IMR-90 (cell line): ENCODE data around the gene IP6K2. TPM values are rescaled to one million over a fixed set of nuclear protein-coding genes. Genes with fewer than 3 reads are reported as not detected.

Source experiments
- ATAC-seq: fragments of 200-7000 bp; cut with Tn5 transposase; 2 replicates; pipeline ENCODE4 v1.9.1; 2020; ENCODE audit warnings: low read depth, mild to moderate bottlenecking, moderate library complexity
- BruUV-seq: library from RNA; stranded (reverse); fragments of 400-500 nt; replicated peaks from 2 replicates; lab custom pipeline; 2021; lab: Mats Ljungman, UMichigan
- CTCF ChIA-PET: fragments of 300-600 bp; formaldehyde crosslinking; extraction: SDS; loops from one replicate; lab custom pipeline; 2021; ENCODE audit warnings: antibody characterized with exemption; lab: Yijun Ruan, JAX
- POLR2A ChIA-PET: fragments of 300-600 bp; sonication (Branson Sonifier 250); formaldehyde crosslinking; loops from one replicate; lab custom pipeline; 2022; ENCODE audit warnings: antibody characterized with exemption; ENCODE audit not compliant: unreplicated experiment; lab: Charles Lee
- DNase-seq: peaks from one replicate; pipeline ENCODE4 v3.0.0; 2013
- H2AFZ ChIP-seq: replicated peaks from 2 replicates; pipeline ENCODE3; 2013; ENCODE audit warnings: low read length, mild to moderate bottlenecking; ENCODE audit not compliant: poor library complexity
- H2AK5ac ChIP-seq: 2 replicates; pipeline ENCODE4 v1.6.1; 2013; ENCODE audit warnings: low read depth, low read length, inconsistent platforms
- H2AK9ac ChIP-seq: replicated peaks from 2 replicates; pipeline ENCODE3; 2013; ENCODE audit warnings: mild to moderate bottlenecking, low read depth, low read length, moderate library complexity; ENCODE audit not compliant: poor library complexity
- H2BK120ac ChIP-seq: 2 replicates; pipeline ENCODE4 v1.6.1; 2013; ENCODE audit warnings: low read depth, low read length, inconsistent platforms
- H2BK15ac ChIP-seq: 3 replicates; pipeline ENCODE4 v1.6.1; 2013; ENCODE audit warnings: low read depth, low read length, inconsistent platforms
- H2BK20ac ChIP-seq: 2 replicates; pipeline ENCODE4 v1.6.1; 2013; ENCODE audit warnings: low read depth, mild to moderate bottlenecking, inconsistent platforms, low read length, moderate library complexity
- H2BK5ac ChIP-seq: 2 replicates; pipeline ENCODE4 v1.6.1; 2013; ENCODE audit warnings: mild to moderate bottlenecking, low read depth, low read length, inconsistent platforms; ENCODE audit not compliant: poor library complexity, severe bottlenecking
- H3K14ac ChIP-seq: replicated peaks from 2 replicates; pipeline ENCODE4 v1.6.1; 2013; ENCODE audit warnings: low read depth, low read length, inconsistent platforms
- H3K18ac ChIP-seq: 2 replicates; pipeline ENCODE4 v1.6.1; 2013; ENCODE audit warnings: low read depth, low read length, control low read depth
- H3K23ac ChIP-seq: 2 replicates; pipeline ENCODE4 v1.6.1; 2013; ENCODE audit warnings: low read depth, low read length, inconsistent platforms
- H3K27ac ChIP-seq: 2 replicates; pipeline ENCODE4 v1.5.1; 2013; ENCODE audit warnings: mild to moderate bottlenecking, control low read depth, low read length; ENCODE audit not compliant: insufficient read depth
- H3K27me3 ChIP-seq: 2 replicates; pipeline ENCODE4 v1.6.1; 2013; ENCODE audit warnings: low read length; ENCODE audit not compliant: control insufficient read depth, insufficient read depth
- H3K36me3 ChIP-seq: 2 replicates; pipeline ENCODE4 v1.6.1; 2013; ENCODE audit warnings: low read length, mixed read lengths; ENCODE audit not compliant: control insufficient read depth, insufficient read depth
- H3K4ac ChIP-seq: 2 replicates; pipeline ENCODE4 v1.6.1; 2013; ENCODE audit warnings: low read depth, low read length, inconsistent platforms
- H3K4me1 ChIP-seq: 2 replicates; pipeline ENCODE4 v1.6.1; 2013; ENCODE audit warnings: low read length, mixed read lengths; ENCODE audit not compliant: control insufficient read depth, insufficient read depth
- H3K4me2 ChIP-seq: 2 replicates; pipeline ENCODE4 v1.6.1; 2013; ENCODE audit warnings: low read depth, mild to moderate bottlenecking, control low read depth, low read length, moderate library complexity
- H3K4me3 ChIP-seq: 2 replicates; pipeline ENCODE4 v1.5.1; 2013; ENCODE audit warnings: low read depth, mild to moderate bottlenecking, control low read depth, low read length, moderate library complexity; ENCODE audit not compliant: insufficient read depth
- H3K56ac ChIP-seq: 2 replicates; pipeline ENCODE4 v1.6.1; 2013; ENCODE audit warnings: low read length, inconsistent platforms; ENCODE audit not compliant: insufficient read depth; ENCODE audit errors: extremely low read depth
- H3K79me1 ChIP-seq, 2 experiments: 2 replicates each; pipeline ENCODE4 v1.6.1; 2013; ENCODE audit warnings: low read length in 2 of 2, inconsistent platforms in 1 of 2, low read depth in 1 of 2
- H3K9ac ChIP-seq: 2 replicates; pipeline ENCODE4 v1.6.1; 2013; ENCODE audit warnings: low read depth, low read length, control low read depth
- H3K9me1 ChIP-seq: 2 replicates; pipeline ENCODE4 v1.6.1; 2013; ENCODE audit warnings: low read length, inconsistent platforms; ENCODE audit not compliant: insufficient read depth
- H3K9me3 ChIP-seq: 2 replicates; pipeline ENCODE4 v1.6.1; 2013; ENCODE audit warnings: low read length; ENCODE audit not compliant: control insufficient read depth, insufficient read depth
- H4K20me1 ChIP-seq: 2 replicates; pipeline ENCODE4 v1.6.1; 2013; ENCODE audit warnings: low read length, inconsistent platforms; ENCODE audit not compliant: insufficient read depth
- H4K5ac ChIP-seq: 2 replicates; pipeline ENCODE4 v1.6.1; 2013; ENCODE audit warnings: mild to moderate bottlenecking, low read depth, low read length, control low read depth
- H4K8ac ChIP-seq, 2 experiments: 2 replicates each; pipeline ENCODE4 v1.6.1; 2013; ENCODE audit warnings: low read depth in 2 of 2, low read length in 2 of 2, control low read depth in 1 of 2, inconsistent platforms in 1 of 2
- H4K91ac ChIP-seq: 2 replicates; pipeline ENCODE4 v1.6.1; 2013; ENCODE audit warnings: low read depth, low read length, inconsistent platforms; ENCODE audit not compliant: insufficient read depth
- BHLHE40 ChIP-seq: fragments of 150-350 bp; IDR thresholded peaks from 2 replicates; pipeline ENCODE4 v1.6.1; 2016; ENCODE audit warnings: mild to moderate bottlenecking, low read depth, low read length
- CEBPB ChIP-seq: IDR thresholded peaks from 2 replicates; pipeline ENCODE4 v1.6.1; 2012; ENCODE audit warnings: low read depth, low read length, improper control_type of control experiment
- CHD1 ChIP-seq: IDR thresholded peaks from 2 replicates; pipeline ENCODE4 v1.6.1; 2012; ENCODE audit warnings: low read depth, low read length, improper control_type of control experiment
- CTCF ChIP-seq: conservative IDR thresholded peaks from 2 replicates; pipeline ENCODE4 v1.5.1; 2012; ENCODE audit warnings: mild to moderate bottlenecking, low read depth, low read length, improper control_type of control experiment
- ELK1 ChIP-seq: fragments of 150-350 bp; IDR thresholded peaks from 2 replicates; pipeline ENCODE4 v1.6.1; 2016; ENCODE audit warnings: low read depth, mild to moderate bottlenecking, low read length, moderate library complexity, borderline replicate concordance
- FOS ChIP-seq: fragments of 150-350 bp; IDR thresholded peaks from 2 replicates; pipeline ENCODE4 v1.6.1; 2016; ENCODE audit warnings: low read depth, low read length
- MAFK ChIP-seq: IDR thresholded peaks from 2 replicates; pipeline ENCODE4 v1.6.1; 2012; ENCODE audit warnings: low read depth, low read length, improper control_type of control experiment
- MAZ ChIP-seq: IDR thresholded peaks from 2 replicates; pipeline ENCODE4 v1.6.1; 2012; ENCODE audit warnings: low read depth, mild to moderate bottlenecking, low read length, improper control_type of control experiment, moderate library complexity, borderline replicate concordance
- MXI1 ChIP-seq: IDR thresholded peaks from 2 replicates; pipeline ENCODE4 v1.6.1; 2012; ENCODE audit warnings: low read depth, mild to moderate bottlenecking, low read length, moderate library complexity, borderline replicate concordance
- NFE2L2 ChIP-seq: fragments of 150-350 bp; IDR thresholded peaks from 2 replicates; pipeline ENCODE4 v1.6.1; 2016; ENCODE audit warnings: low read depth, mild to moderate bottlenecking, low read length
- POLR2A ChIP-seq: IDR thresholded peaks from 2 replicates; pipeline ENCODE4 v1.6.1; 2012; ENCODE audit warnings: mild to moderate bottlenecking, low read depth, low read length
- RAD21 ChIP-seq: IDR thresholded peaks from 2 replicates; pipeline ENCODE4 v1.6.1; 2012; ENCODE audit warnings: low read length, improper control_type of control experiment
- RCOR1 ChIP-seq: IDR thresholded peaks from 2 replicates; pipeline ENCODE4 v1.6.1; 2012; ENCODE audit warnings: mild to moderate bottlenecking, low read length, improper control_type of control experiment; ENCODE audit not compliant: insufficient replicate concordance
- RFX5 ChIP-seq: IDR thresholded peaks from 2 replicates; pipeline ENCODE4 v1.8.0; 2012; ENCODE audit warnings: low read depth, mild to moderate bottlenecking, low read length, moderate library complexity
- SMC3 ChIP-seq: fragments of 150-350 bp; IDR thresholded peaks from 2 replicates; pipeline ENCODE4 v1.6.1; 2016; ENCODE audit warnings: low read depth, mild to moderate bottlenecking, antibody characterized with exemption, low read length, moderate library complexity
- WGBS, 2 experiments: methylation state at CpG; one replicate each; pipeline versions ENCODE4 v1.1.5 to v1.1.7; 2013; ENCODE audit warnings: missing lambda C conversion rate in 2 of 2; ENCODE audit not compliant: insufficient read length in 1 of 2; ENCODE audit errors: extremely low coverage in 2 of 2; 5-methylcytosine and 5-hydroxymethylcytosine counted together
- dilution Hi-C: fragments of 300-500 bp; cut with HindIII; formaldehyde crosslinking; loops from one replicate; pipeline ENCODE4 v1.14.3; 2018; ENCODE audit warnings: low sequenced_read_pairs; ENCODE audit not compliant: unreplicated experiment
- in situ Hi-C: fragments of 300-500 bp; cut with MboI; formaldehyde crosslinking; loops from 3 replicates; pipeline ENCODE4 v1.14.3; 2019; ENCODE audit warnings: low sequenced_read_pairs, inconsistent platforms, mixed read lengths
- intact Hi-C: fragments of 100-400 bp; cut with micrococcal nuclease; formaldehyde crosslinking; loops from 2 replicates; pipeline ENCODE4 v1.10.0; 2022
- polyA plus RNA-seq, 3 experiments: library from polyadenylated mRNA; depleted of rRNA; stranded (reverse); fragments of >200 nt; gene quantifications; 2 replicates each; pipeline ENCODE4 v1.2.3, GENCODE V29; 2012; ENCODE audit warnings: low replicate concordance in 1 of 3
- total RNA-seq: library from RNA; depleted of rRNA; stranded (reverse); fragments of >200 nt; gene quantifications from 2 replicates; pipeline ENCODE4 v1.2.3, GENCODE V29; 2012
- TF ChIP-seq, protein P1 (sequence below): fragments of 150-350 bp; IDR thresholded peaks from 2 replicates; pipeline ENCODE4 v1.6.1; 2017; ENCODE audit warnings: mild to moderate bottlenecking, antibody characterized with exemption, low read length, low read depth

The IP6K2 gene
- total and polyA plus RNA-seq, 2 of the 4 experiments (the other 2 are of a cell fraction), result 73.7 to 169 TPM

DNA sequence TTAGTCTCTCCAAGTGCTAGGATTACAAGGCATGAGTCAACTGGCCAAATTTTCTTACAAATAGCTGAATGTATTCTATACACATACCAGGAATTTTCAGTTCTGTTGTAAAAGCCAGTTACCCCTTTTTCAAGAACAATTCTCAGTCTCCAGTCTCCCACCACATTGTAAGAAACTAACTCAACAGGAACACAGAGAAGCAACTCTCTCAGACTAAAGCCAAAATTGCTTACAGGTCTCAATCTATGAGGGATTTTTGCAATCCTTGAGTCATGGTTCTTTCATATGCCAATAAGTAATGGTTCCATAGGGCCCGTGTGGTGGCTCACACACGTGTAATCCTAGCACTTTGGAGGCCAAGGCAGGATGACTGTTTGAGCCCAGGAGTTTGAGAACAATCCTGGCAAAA, 8.5 kb downstream of the IP6K2 start:
- H3K18ac ChIP-seq, result no peak overlapping the region
- no peak overlapping the region for H2AK9ac ChIP-seq
- H3K23ac ChIP-seq, result 0 out of 2 replicates have a peak overlapping the region, but pooled peaks have one; percentile 1
- ATAC-seq, result peak; percentile 72
- no peak overlapping the region for H4K8ac ChIP-seq
- H3K4ac ChIP-seq, result no peak overlapping the region
- H2BK5ac ChIP-seq, result peak overlapping the region; percentile 84
- H2AK5ac ChIP-seq, result no peak overlapping the region
- H3K4me2 ChIP-seq, result no peak overlapping the region
- H3K79me1 ChIP-seq, result peaks cover 3 to 65% of the 10 kb centered on the region in 2 experiments
- peak; percentile 75 for DNase-seq
- H3K4me1 ChIP-seq, result peaks cover 13% of the 10 kb centered on the region
- BruUV-seq, result no TSS peak
- no peak overlapping the region for H3K56ac ChIP-seq
- no CpG with 5 or more reads among the region's 2 CpGs for WGBS, 2 experiments
- CTCF ChIA-PET, result interaction anchor here (0.5 to 0.6 kb wide), 2 partner anchors 9 to 65 kb away, joined by 3 to 4 read pairs; no protein-coding TSS in a partner anchor
- H3K27ac ChIP-seq, result peak overlapping the region; percentile 72; the same call in 1 of the 2 replicates
- H3K36me3 ChIP-seq, result peaks cover 44% of the 10 kb centered on the region
- H3K9me3 ChIP-seq, result no peaks in the 10 kb centered on the region
- peaks cover 37% of the 10 kb centered on the region for H3K9me1 ChIP-seq
- H2BK15ac ChIP-seq, result no peak overlapping the region
- H3K4me3 ChIP-seq, result no peak overlapping the region
- H4K5ac ChIP-seq, result no peak overlapping the region
- dilution Hi-C loops (no loop called here), in situ Hi-C loops (no loop called here), intact Hi-C loops (no loop called here)
- no peaks in the 10 kb centered on the region for H3K27me3 ChIP-seq
- TF ChIP-seq POLR2A, result no peak
- TF ChIP-seq FOS, result no peak
- no peak for TF ChIP-seq CTCF
- TF ChIP-seq MAFK, result no peak
- no peak for TF ChIP-seq CHD1
- TF ChIP-seq MXI1, result peak; percentile 44; the same call in 1 of the 2 replicates
- no peak for TF ChIP-seq ELK1
- TF ChIP-seq SMC3, result no peak
- no peak for TF ChIP-seq NFE2L2
- no peak for TF ChIP-seq RAD21
- TF ChIP-seq BHLHE40, result peak; percentile 52; the same call in 1 of the 2 replicates
- TF ChIP-seq RFX5, result no peak
- no peak for TF ChIP-seq RCOR1
- TF ChIP-seq, protein P1, sequence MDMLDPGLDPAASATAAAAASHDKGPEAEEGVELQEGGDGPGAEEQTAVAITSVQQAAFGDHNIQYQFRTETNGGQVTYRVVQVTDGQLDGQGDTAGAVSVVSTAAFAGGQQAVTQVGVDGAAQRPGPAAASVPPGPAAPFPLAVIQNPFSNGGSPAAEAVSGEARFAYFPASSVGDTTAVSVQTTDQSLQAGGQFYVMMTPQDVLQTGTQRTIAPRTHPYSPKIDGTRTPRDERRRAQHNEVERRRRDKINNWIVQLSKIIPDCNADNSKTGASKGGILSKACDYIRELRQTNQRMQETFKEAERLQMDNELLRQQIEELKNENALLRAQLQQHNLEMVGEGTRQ, result no peak
- TF ChIP-seq CEBPB, result peak; percentile 70
- no peak for TF ChIP-seq MAZ
- peaks cover 97% of the 10 kb centered on the region for H4K20me1 ChIP-seq
- no peak overlapping the region for H2AFZ ChIP-seq
- no peak overlapping the region for H3K9ac ChIP-seq
- POLR2A ChIA-PET, result interaction anchor here (0.5 kb wide), 1 partner anchor 70 kb away, joined by 11 read pairs; no protein-coding TSS in a partner anchor
- H3K14ac ChIP-seq, result no peak overlapping the region
- no peak overlapping the region for H2BK120ac ChIP-seq
- H2BK20ac ChIP-seq, result no peak overlapping the region
- no peak overlapping the region for H4K91ac ChIP-seq
